Mucosa of descending colon (tissue), 3 donors: ENCODE measurements around the gene PKNOX2. TPM values are rescaled to one million over a fixed set of nuclear protein-coding genes. Genes with fewer than 3 reads are reported as not detected.

Experiments
- ATAC-seq: fragments of 200-7000 bp; cut with Tn5 transposase; one replicate; pipeline ENCODE4 v1.9.1; 2020; ENCODE audit warnings: mild to moderate bottlenecking, moderate library complexity
- DNase-seq, 3 donors: peaks; one replicate each; pipeline ENCODE4 v3.0.0-alpha.2; 2020
- H3K36me3 ChIP-seq: fragments of 200-600 bp; one replicate; pipeline ENCODE4 v1.8.0; 2021; ENCODE audit warnings: low read depth, mild to moderate bottlenecking
- H3K4me1 ChIP-seq: fragments of 200-600 bp; one replicate; pipeline ENCODE4 v1.8.0; 2021; ENCODE audit warnings: low read depth, mild to moderate bottlenecking
- H3K4me3 ChIP-seq: fragments of 200-600 bp; one replicate; pipeline ENCODE4 v1.8.0; 2021; ENCODE audit warnings: mild to moderate bottlenecking
- H3K9me3 ChIP-seq: fragments of 200-600 bp; one replicate; pipeline ENCODE4 v1.8.0; 2021; ENCODE audit warnings: mild to moderate bottlenecking
- intact Hi-C, 2 donors: fragments of 100-400 bp; cut with DNase I in 1 of 2; cut with micrococcal nuclease in 1 of 2; formaldehyde crosslinking; loops; one replicate each; pipeline versions ENCODE4 v1.11.0 to v1.11.1; 2022; cut with DNase I, micrococcal nuclease
- total RNA-seq, 3 donors: library from RNA; stranded (reverse); fragmentation: NEBNext Ultra II Directional in 2 of 3; extraction: Animal tissue kit (Norgen Biotek cat#: 25700) in 2 of 3; gene quantifications; one replicate each; pipeline versions ENCODE4 v1.2.1 to v1.2.4, GENCODE V29; 2021 to 2023
- TF ChIP-seq, protein P1 (sequence below): fragments of 200-600 bp; IDR thresholded peaks from one replicate; pipeline ENCODE4 v1.8.0; 2022; ENCODE audit warnings: antibody characterized with exemption, mild to moderate bottlenecking
- donor health status: DM: no; HTN: no; CAD: no; lungs with moderate emphysema.
- donor health status: DM: no; HTN: no; CAD: no.
- donor health status: DM: no; HTN: yes; CAD: no.

The PKNOX2 gene
- total RNA-seq, 3 donors from 2014 or later, result 1.5 to 4.0 (median 1.9) TPM

DNA sequence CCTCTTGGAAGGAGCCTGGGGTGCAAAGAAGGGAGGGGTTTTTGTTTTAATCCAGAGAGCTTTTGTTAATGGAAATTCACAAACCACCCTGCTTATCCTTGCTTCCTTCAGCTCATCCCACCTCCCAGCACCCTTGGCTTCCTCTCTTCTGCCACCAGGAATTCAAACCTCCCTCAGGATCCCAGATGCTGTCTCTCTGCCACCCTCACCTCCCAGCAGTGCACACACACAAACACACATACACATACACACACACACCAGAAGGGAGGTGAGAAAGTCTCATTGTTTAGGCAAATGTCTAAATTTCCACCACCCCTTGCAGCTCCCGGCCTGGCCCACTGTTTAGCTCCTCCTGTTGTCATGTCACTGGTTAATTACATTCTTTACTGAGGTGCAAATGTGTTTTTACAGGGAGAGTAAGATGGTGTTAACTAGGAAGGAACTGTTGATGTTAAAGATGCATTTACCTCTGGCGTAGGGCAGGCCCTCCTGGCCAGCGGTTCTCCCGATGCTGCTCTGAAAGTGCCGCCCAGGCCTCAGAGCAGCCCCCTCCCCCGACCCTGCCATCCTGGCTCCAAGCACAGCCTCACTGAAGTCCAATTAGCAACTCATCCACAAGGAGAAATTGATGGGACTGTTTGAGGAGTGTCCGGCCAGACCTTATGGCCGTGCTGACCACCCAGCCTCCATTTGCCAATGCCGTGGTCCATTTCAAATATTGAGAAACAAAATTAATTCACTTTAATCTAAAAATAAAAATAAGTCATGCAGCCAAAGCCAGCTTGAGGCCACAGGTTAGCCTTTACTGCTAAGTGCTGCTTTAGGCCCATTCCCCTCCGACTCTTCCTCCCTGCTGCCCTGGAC is 166.1 kb downstream of the PKNOX2 start:
- Histone ChIP-seq H3K9me3 (no peaks in the 10 kb centered on the region), H3K36me3 (no peaks in the 10 kb centered on the region), H3K4me3 (no peak overlapping the region), H3K4me1 (no peaks in the 10 kb centered on the region)
- no peak for DNase-seq
- ATAC-seq, result no peak
- intact Hi-C loops, result no loop called here
- TF ChIP-seq, protein P1, sequence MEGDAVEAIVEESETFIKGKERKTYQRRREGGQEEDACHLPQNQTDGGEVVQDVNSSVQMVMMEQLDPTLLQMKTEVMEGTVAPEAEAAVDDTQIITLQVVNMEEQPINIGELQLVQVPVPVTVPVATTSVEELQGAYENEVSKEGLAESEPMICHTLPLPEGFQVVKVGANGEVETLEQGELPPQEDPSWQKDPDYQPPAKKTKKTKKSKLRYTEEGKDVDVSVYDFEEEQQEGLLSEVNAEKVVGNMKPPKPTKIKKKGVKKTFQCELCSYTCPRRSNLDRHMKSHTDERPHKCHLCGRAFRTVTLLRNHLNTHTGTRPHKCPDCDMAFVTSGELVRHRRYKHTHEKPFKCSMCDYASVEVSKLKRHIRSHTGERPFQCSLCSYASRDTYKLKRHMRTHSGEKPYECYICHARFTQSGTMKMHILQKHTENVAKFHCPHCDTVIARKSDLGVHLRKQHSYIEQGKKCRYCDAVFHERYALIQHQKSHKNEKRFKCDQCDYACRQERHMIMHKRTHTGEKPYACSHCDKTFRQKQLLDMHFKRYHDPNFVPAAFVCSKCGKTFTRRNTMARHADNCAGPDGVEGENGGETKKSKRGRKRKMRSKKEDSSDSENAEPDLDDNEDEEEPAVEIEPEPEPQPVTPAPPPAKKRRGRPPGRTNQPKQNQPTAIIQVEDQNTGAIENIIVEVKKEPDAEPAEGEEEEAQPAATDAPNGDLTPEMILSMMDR, result no peak

DNA sequence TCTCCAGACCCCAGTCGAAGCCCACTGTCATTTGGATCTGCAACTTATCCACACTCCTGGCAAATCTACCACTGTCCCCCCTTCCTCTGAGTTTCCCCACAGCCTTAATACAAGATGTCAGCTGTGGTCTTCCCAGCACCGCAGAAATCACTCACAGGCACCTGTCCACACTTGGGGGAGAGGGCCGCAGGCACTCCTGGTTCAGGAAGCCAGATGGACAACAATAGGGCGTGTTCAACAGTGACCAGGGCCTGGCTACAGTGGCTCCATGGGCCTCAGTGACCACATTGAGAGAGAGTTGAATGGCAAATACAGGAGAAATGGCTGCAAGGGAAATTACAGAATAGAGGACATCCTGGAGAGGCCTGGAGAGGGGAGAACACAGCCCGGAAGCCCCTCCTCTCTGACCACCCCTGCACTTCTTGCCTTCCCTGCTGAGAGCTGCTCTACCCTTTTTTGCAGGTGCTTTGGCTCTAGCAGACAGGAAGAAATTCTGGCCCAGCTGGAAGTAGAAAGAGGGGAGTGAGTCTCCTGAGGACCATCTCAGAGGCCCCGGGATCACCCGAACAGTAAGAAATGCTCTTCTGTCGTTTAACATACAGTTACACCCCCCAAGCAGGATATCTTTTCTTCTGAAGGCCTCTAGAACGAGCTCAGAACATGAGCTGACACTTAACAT is 166.9 kb downstream of the PKNOX2 start:
- ATAC-seq (no peak), DNase-seq (no peak)
- TF ChIP-seq, protein P1, result no peak
- no peaks in the 10 kb centered on the region for H3K4me1 ChIP-seq
- intact Hi-C loops, result no loop called here
- no peaks in the 10 kb centered on the region for H3K9me3 ChIP-seq
- H3K4me3 ChIP-seq, result no peak overlapping the region
- H3K36me3 ChIP-seq, result no peaks in the 10 kb centered on the region

DNA sequence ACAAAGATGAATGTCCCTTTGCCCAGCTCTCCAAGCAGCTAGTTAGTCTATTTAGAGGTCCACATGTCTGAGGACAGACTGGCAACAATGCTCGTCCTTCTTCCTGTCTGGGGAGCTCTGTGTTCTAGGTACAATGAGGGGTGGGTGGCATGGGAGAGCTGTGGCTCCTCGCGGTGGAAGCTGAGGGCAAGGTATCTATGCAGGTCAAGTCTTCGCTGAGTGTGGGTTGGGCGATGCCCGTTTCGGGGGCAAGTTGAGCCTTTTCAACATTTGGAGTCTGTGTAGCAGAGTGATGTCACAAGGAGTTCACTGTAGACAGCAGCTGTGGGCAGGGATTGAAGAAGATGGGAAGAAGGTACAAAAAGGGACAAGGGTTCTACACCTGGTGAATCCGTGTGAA is 168.3 kb downstream of the PKNOX2 start:
- intact Hi-C loops, result no loop called here
- no peak for DNase-seq

DNA sequence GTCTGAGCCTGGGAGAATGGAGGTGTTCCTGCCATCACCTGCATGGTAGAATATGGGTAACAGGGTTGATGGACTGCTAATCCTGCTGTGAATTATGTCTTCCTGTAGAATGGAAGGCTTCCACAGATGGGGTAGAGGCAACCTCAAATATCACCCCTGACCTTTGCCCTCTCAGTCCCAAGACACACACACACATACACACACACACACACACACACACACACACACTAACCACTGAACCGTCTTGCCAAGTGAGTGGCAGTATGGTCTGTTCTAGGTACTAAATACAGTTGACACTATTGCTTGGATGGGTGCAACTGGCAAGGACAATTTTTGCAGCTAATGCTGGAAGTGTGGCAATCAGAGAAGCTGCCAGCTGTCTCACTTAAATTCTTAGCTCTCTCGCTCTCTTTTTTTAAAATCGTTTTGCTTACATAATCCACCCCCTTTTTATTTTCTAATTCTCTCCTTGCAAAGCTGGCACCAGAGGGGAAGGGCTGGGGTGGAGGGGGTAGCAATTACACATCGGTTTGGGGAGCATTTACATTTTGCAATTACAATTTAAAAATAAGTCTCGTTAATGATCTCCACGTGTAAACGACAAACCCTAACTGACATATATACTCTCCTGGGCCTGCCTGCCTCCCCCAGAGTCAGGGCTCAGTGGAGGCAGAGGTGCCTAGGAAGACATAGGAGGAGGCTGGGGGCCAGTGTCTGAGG is 169.0 kb downstream of the PKNOX2 start:
- H3K4me3 ChIP-seq, result no peak overlapping the region
- DNase-seq (no peak), ATAC-seq (no peak)
- no peaks in the 10 kb centered on the region for H3K9me3 ChIP-seq
- TF ChIP-seq, protein P1, result no peak
- no peaks in the 10 kb centered on the region for H3K36me3 ChIP-seq
- intact Hi-C loops, result no loop called here
- no peaks in the 10 kb centered on the region for H3K4me1 ChIP-seq

More for the DNA sequence above, 168.3 kb downstream of the PKNOX2 start:
- Histone ChIP-seq H3K4me1 (no peaks in the 10 kb centered on the region), H3K9me3 (no peaks in the 10 kb centered on the region), H3K36me3 (no peaks in the 10 kb centered on the region), H3K4me3 (no peak overlapping the region)
- TF ChIP-seq, protein P1, result no peak
- no peak for ATAC-seq

DNA sequence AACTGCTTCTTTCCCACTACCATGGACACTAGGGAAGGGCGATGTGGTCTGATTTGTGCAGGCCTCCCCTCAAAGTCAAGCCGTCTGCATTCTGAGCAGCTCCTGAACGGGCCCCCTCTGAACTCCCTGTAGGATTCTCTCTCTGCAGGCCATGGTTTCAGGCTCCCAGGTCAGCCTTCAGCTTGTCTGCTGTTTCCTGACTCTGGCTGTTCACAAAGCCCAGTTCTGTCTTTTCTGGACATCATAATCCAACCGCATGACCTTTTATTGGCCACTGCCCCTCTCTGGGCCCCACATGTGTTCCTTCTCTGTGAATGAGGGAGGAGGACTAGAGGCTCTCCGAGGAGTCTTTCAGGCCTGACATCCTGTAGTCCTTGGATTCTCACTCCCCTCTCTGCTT is 170.6 kb downstream of the PKNOX2 start:
- Histone ChIP-seq H3K4me3 (no peak overlapping the region), H3K9me3 (no peaks in the 10 kb centered on the region), H3K4me1 (no peaks in the 10 kb centered on the region), H3K36me3 (no peaks in the 10 kb centered on the region)
- ATAC-seq (no peak), DNase-seq (no peak)
- intact Hi-C loops, result no loop called here
- TF ChIP-seq, protein P1, result no peak
